Mucosa of rectum (tissue), 2 donors: ENCODE measurements around the gene KCTD2.

ENCODE experiments used
- H3K27ac ChIP-seq, 2 donors: one replicate each; pipeline ENCODE4 v1.7.0; 2013; ENCODE audit warnings: inconsistent platforms in 2 of 2, low read depth in 2 of 2, low read length in 2 of 2
- H3K27me3 ChIP-seq, 2 donors: one replicate each; pipeline ENCODE4 v1.7.0; 2013; ENCODE audit warnings: low read length in 2 of 2; ENCODE audit not compliant: control insufficient read depth in 2 of 2, insufficient read depth in 2 of 2
- H3K36me3 ChIP-seq, 2 donors: one replicate each; pipeline ENCODE4 v1.7.0; 2013; ENCODE audit warnings: low read length in 2 of 2; ENCODE audit not compliant: control insufficient read depth in 2 of 2, insufficient read depth in 2 of 2
- H3K4me1 ChIP-seq, 2 donors: one replicate each; pipeline ENCODE4 v1.7.0; 2013; ENCODE audit warnings: low read length in 2 of 2, mild to moderate bottlenecking in 1 of 2; ENCODE audit not compliant: control insufficient read depth in 2 of 2, insufficient read depth in 2 of 2
- H3K4me3 ChIP-seq, 2 donors: one replicate each; pipeline ENCODE4 v1.7.0; 2013; ENCODE audit warnings: low read length in 2 of 2
- H3K9ac ChIP-seq, 2 donors: one replicate each; pipeline ENCODE4 v1.7.0; 2013; ENCODE audit warnings: low read length in 2 of 2, low read depth in 1 of 2, mild to moderate bottlenecking in 1 of 2
- H3K9me3 ChIP-seq, 2 donors: one replicate each; pipeline ENCODE4 v1.7.0; 2013; ENCODE audit warnings: low read length in 2 of 2; ENCODE audit not compliant: control insufficient read depth in 2 of 2
- donor health status: healthy.
- donor health status: Normal muscosa, but diverticular disease.

The KCTD2 gene

DNA sequence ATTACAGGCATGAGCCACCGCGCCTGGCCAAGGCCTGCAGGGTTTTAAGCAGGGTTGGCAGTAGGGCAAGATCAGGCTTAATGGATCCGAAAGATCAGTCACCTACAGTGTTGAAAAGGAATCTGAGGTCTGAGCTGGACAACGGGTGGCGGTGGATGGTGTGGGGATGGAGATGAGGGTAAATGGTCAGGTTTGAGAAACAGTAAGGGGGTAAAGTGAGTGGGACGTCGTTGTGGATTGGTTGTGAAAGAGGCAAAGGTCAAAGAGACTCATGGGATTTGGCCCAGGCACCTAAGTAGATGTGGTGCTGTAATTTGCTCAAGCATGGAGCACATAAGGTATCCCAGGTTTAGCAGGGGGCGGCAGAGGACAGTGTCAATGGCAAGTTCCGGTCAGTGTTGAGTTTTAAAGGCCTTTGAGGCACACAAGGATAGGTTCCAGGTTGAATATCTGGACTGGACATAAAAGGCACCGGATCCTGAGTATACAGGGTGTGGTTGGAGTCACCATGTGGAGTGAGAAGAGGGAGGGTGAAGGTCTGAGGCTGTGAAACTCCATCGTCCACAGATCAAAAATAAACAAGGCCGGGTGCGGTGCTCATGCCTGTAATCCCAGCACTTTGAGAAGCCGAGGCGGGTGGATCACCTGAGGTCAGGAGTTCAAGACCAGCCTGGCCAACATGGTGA is 39.6 kb downstream of the KCTD2 start:
- Histone ChIP-seq H3K9me3 (no peaks in the 10 kb centered on the region), H3K9ac (peak overlapping the region in 1 of 2 donors; percentile 52), H3K4me1 (peaks cover 34 to 44% of the 10 kb centered on the region in 2 donors), H3K36me3 (no peaks in the 10 kb centered on the region), H3K4me3 (peak overlapping the region in 1 of 2 donors; percentile 82), H3K27me3 (no peaks in the 10 kb centered on the region), H3K27ac (peak overlapping the region; percentile 98)

- Histone ChIP-seq H3K9me3 (no peaks in the 10 kb centered on the region), H3K27ac (peak overlapping the region; percentile 98), H3K9ac (peak overlapping the region; percentile 85 to 91), H3K4me3 (peak overlapping the region; percentile 70 to 82), H3K4me1 (peaks cover 39 to 50% of the 10 kb centered on the region in 2 donors), H3K27me3 (no peaks in the 10 kb centered on the region), H3K36me3 (no peaks in the 10 kb centered on the region)
These were observed 40.1 kb downstream of the KCTD2 start for GRCh38 chr17:75087182-75087557.

GRCh38 chr17:75087558-75088453 is 40.8 kb downstream of the KCTD2 start, which contains the start of gene SLC16A5:
Gene SLC16A5 (plus strand): TSS chr17:75087954. CDS start chr17:75093637, 5,683 bp downstream.
- H3K27ac ChIP-seq = peak within 1 kb of the TSS; percentile 98
- H3K27me3 ChIP-seq = no peaks in the 10 kb centered on the region
- peak within 1 kb of the TSS; percentile 70 to 82 for H3K4me3 ChIP-seq
- H3K36me3 ChIP-seq = no peaks in the 10 kb centered on the region
- H3K9ac ChIP-seq = peak within 1 kb of the TSS; percentile 91 to 92
- H3K4me1 ChIP-seq = peaks cover 45 to 55% of the 10 kb centered on the region in 2 donors
- H3K9me3 ChIP-seq = no peaks in the 10 kb centered on the region

DNA sequence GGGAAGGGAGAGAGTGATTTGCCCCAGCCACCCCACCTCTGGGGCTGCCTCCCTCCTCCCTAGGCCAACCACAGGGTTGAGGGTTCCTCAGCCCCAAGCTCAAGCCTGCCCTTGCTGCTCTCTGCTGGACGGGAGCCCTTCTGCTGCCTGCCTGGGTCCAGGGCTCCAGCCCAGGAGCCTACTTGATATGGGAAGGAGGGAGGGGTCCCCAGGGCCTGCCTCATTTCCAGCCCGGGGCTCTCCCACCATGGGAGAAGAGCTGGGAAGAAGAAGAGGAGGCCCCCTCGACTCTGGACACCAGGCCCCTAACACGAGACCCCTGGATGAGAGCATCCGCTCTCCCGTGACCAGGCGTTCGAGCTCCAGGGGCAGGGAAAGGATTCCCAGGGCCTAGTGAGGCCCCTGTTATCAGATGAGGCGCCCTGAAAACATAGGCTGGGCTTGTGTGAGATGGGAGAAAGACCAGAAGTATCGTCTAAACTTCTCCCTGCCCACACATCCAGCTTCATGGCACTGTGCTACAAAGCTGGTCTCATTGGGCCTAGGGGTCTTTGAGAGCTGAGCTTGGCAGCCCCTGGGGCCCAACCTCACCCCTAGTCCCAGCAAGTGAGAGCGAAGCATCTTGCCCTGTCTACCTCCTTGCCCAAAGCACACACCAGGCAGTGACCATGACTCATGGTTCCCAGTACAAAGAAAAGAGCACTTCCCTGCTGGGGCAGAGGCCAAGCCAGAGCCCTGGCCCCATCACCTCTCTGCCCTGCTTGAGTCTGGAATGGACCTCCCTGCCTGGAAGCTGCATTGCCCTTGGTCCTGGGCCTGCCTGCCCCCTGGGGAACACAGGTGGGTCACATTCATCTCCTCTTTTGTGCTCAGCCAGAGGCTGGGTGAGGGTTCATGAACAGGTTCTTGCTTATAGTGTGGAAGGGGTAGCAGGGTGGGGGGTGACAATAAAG is 41.7 kb downstream of the KCTD2 start:
- Histone ChIP-seq H3K27ac (peak overlapping the region; percentile 98), H3K27me3 (no peaks in the 10 kb centered on the region), H3K4me1 (peaks cover 54 to 65% of the 10 kb centered on the region in 2 donors), H3K36me3 (no peaks in the 10 kb centered on the region), H3K9ac (peak overlapping the region; percentile 91 to 92), H3K9me3 (no peaks in the 10 kb centered on the region), H3K4me3 (peak overlapping the region; percentile 70 to 82)

DNA sequence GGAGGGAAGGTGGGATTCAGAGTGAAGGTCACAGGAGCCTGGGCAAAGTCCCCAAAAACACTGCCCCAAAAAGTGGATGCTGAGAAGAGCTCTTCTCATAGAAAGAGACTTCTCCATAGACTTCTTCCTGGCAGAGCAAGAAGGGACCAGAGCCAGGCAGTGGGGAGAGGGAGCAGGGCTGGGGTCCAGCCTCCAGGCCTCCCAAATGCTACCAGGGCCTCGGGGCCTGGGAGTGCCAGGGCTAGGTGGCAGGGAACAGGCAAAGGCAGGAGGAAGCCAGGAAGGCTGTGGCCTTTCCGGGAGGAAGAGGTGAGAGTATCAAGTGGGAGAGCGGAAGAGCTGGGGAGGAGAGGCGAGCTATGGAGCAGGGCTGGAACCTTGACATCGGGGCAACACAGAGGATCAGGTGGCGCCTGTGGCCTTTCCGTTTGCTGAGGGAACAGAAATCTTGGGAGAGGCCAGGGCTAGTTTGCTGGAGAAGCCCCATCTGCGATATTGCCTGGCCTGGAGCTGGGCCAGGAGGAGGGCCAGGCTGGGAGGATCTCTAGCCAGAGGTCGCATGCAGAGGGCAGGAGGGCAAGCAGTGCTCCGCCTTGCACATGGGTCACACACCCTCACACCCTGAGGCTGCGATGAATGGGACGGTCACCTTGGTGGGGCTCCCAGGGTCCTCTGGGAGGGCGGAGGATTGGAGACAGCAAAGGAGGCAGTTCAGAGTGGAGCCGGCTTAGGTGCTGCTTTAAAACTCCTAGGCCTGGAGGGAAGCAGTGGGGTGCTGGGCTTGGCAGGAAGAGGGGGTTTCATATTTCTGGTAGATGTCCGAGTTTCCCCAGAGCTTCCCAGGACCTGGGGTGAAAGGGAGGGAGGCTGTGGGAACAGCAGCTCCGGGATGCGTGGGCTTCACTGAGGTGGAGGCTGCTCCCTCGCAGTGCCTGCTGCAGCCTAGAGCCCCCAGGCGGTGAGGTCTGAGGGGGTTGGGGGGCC is 44.1 kb downstream of the KCTD2 start:
- H3K36me3 ChIP-seq = no peaks in the 10 kb centered on the region
- peak overlapping the region; percentile 95 to 96 for H3K27ac ChIP-seq
- no peaks in the 10 kb centered on the region for H3K9me3 ChIP-seq
- H3K9ac ChIP-seq = peak overlapping the region; percentile 42 to 70
- H3K27me3 ChIP-seq = no peaks in the 10 kb centered on the region
- peak overlapping the region; percentile 13 to 52 for H3K4me3 ChIP-seq
- H3K4me1 ChIP-seq = peaks cover 65 to 80% of the 10 kb centered on the region in 2 donors

GRCh38 chr17:75091855-75092327 is 44.9 kb downstream of the KCTD2 start:
- Histone ChIP-seq H3K9me3 (no peaks in the 10 kb centered on the region), H3K27me3 (no peaks in the 10 kb centered on the region), H3K36me3 (no peaks in the 10 kb centered on the region), H3K27ac (peak overlapping the region; percentile 95 to 96), H3K9ac (peak overlapping the region; percentile 42 to 70), H3K4me3 (peak overlapping the region; percentile 13 to 54), H3K4me1 (peaks cover 63 to 77% of the 10 kb centered on the region in 2 donors)

- peak overlapping the region; percentile 95 to 96 for H3K27ac ChIP-seq
- no peaks in the 10 kb centered on the region for H3K9me3 ChIP-seq
- H3K4me1 ChIP-seq = peaks cover 57 to 66% of the 10 kb centered on the region in 2 donors
- peak overlapping the region in 1 of 2 donors; percentile 70 for H3K9ac ChIP-seq
- no peaks in the 10 kb centered on the region for H3K27me3 ChIP-seq
- peaks cover 3 to 5% of the 10 kb centered on the region in 2 donors for H3K36me3 ChIP-seq
- no peak overlapping the region for H3K4me3 ChIP-seq
These were observed 46.6 kb downstream of the KCTD2 start for GRCh38 chr17:75093548-75094158.

- peaks cover 49 to 53% of the 10 kb centered on the region in 2 donors for H3K4me1 ChIP-seq
- H3K27ac ChIP-seq = peak overlapping the region; percentile 81 to 82
These were observed 47.9 kb downstream of the KCTD2 start for GRCh38 chr17:75094871-75095399.

More at GRCh38 chr17:75094871-75095399, 47.9 kb downstream of the KCTD2 start:
- peaks cover 11 to 13% of the 10 kb centered on the region in 2 donors for H3K36me3 ChIP-seq
- no peaks in the 10 kb centered on the region for H3K9me3 ChIP-seq
- H3K9ac ChIP-seq = peak overlapping the region in 1 of 2 donors; percentile 23
- H3K27me3 ChIP-seq = no peaks in the 10 kb centered on the region
- no peak overlapping the region for H3K4me3 ChIP-seq
